ENCODE measurements around the gene HAND2. TPM values are rescaled to one million over a fixed set of nuclear protein-coding genes. Genes with fewer than 3 reads are reported as not detected.
A peak's percentile ranks its signal among the peaks of the same experiment; 100 is the strongest.

The HAND2 gene
- total RNA-seq, 4 donors from 2014 or later = 0.25 to 11.0 (median 4.1) TPM

DNA sequence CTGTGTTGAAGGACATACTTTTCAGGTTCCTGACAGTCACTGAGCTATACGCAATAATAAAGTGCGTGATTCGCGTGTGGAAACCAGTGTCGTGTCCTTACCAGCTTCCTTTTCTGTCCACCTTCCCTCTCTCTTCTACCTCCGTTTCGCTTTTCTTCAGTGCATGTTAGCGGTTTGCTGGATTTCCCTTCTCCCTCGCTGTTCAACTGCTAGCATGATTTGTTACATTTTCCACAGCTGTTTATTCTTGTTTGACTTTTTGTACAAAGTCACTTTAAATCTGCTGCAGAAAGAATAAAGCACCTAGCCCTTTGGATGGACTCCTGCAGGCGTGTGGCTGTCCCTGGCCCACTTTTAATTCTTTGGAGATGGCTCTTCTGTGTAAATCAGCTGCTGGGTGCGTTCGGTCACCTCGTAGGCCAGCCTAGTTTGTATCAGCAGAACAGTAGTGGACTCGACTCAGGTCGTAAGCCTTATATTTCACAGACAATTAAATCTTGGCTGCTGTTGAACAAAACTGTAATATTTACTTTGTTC, 8.9 kb upstream of the HAND2 start:
- no peak for TF ChIP-seq POLR2A (IDR thresholded peaks at IDR 0.05)
- TF ChIP-seq, protein P1, sequence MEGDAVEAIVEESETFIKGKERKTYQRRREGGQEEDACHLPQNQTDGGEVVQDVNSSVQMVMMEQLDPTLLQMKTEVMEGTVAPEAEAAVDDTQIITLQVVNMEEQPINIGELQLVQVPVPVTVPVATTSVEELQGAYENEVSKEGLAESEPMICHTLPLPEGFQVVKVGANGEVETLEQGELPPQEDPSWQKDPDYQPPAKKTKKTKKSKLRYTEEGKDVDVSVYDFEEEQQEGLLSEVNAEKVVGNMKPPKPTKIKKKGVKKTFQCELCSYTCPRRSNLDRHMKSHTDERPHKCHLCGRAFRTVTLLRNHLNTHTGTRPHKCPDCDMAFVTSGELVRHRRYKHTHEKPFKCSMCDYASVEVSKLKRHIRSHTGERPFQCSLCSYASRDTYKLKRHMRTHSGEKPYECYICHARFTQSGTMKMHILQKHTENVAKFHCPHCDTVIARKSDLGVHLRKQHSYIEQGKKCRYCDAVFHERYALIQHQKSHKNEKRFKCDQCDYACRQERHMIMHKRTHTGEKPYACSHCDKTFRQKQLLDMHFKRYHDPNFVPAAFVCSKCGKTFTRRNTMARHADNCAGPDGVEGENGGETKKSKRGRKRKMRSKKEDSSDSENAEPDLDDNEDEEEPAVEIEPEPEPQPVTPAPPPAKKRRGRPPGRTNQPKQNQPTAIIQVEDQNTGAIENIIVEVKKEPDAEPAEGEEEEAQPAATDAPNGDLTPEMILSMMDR (IDR thresholded peaks at IDR 0.05) = no peak
- intact Hi-C loops (cut with DNase I; ENCODE audit: low total_unique reads) = no loop called here
- DNase-seq (ENCODE audit: low spot score in 2 of 2) = no peak
- peak overlapping the region; percentile 15 for H3K4me3 ChIP-seq (ENCODE audit: low read depth, poor library complexity, severe bottlenecking)
- 11 to 13% methylated on average over 15 of the region's 15 CpGs for WGBS, 2 donors

DNA sequence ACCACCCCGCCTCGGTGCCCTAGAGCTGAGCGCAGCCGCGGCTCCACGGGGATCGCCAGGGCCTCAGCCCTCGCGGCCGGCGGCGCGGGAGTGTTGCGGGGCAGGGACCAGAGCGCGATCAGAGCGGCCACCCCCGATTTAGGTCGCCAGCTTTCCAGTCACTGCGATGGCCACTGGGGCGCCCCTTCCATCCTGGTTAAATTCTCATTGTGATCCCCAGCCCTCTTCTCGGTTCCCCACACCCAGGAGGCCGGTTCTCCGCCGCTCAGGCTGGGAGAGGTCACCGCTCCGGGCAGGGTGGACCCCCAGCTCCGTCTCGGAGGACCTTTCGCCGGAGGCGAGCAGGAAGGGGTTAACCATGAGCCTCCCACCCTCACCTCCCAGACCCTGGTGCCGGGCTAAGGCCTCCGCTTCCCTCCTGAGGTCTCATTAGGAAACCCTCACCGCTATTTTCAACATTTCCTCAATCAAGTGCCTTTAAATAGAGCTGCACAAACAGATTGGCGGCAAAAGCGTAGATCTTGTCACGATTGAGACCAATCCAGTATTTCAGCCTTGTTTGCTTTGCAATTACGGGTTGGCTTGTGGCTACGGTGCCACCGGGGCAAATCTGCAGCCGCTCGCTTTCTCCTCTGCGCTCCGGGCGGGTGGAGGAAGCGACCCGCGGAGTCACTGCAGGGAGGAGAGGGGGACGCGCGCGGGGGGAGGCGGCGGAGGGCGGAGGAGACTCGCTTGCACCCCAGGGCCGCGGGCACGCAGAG, 8.3 kb upstream of the HAND2 start:
- no peak for DNase-seq (ENCODE audit: low spot score in 2 of 2)
- intact Hi-C loops (cut with DNase I; ENCODE audit: low total_unique reads) = no loop called here
- peak overlapping the region; percentile 15 for H3K4me3 ChIP-seq (ENCODE audit: low read depth, poor library complexity, severe bottlenecking)
- 5 to 9% methylated on average over 51 to 58 of the region's 60 CpGs for WGBS, 2 donors
- no peak for TF ChIP-seq POLR2A (IDR thresholded peaks at IDR 0.05)
- TF ChIP-seq, protein P1 (IDR thresholded peaks at IDR 0.05) = no peak

DNA sequence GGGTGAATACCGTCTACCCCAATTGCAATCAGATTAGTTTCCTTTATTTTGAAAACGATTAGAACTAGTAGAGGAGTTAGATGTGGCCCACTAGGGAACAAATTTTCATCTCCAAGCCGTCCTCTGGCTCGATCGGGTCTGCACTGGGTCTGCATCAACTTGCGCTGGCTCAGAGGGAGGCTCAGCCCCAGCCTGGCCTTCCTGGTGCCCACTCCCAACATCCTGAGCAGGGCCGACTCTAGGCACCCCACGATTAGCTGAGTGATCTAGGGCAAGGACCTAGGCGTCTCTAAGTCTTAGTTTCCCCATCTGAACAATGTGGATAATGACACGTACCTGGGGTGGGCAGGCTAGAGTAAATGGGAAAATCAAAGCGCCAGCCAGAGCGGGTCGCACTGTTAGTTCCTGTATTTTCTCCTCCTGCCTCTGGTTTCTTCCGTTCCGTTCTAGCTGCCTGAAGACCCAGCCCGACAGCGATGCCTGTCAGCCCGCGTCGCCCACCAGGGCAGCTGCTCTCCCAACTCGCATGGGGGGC, 7.7 kb upstream of the HAND2 start:
- peak overlapping the region; percentile 15 for H3K4me3 ChIP-seq (ENCODE audit: low read depth, poor library complexity, severe bottlenecking)
- intact Hi-C loops (cut with DNase I; ENCODE audit: low total_unique reads) = no loop called here

GRCh38 chr4:173536808-173537429, 6.9 kb upstream of the HAND2 start:
- no peak overlapping the region for H3K4me3 ChIP-seq (ENCODE audit: low read depth, poor library complexity, severe bottlenecking)
- TF ChIP-seq POLR2A (IDR thresholded peaks at IDR 0.05) = no peak
- TF ChIP-seq, protein P1 (IDR thresholded peaks at IDR 0.05) = no peak
- WGBS, 2 donors = 38 to 60% methylated on average over 12 of the region's 12 CpGs
- no peak for DNase-seq (ENCODE audit: low spot score in 2 of 2)
- intact Hi-C loops (cut with DNase I; ENCODE audit: low total_unique reads) = no loop called here

More for the DNA sequence above, 7.7 kb upstream of the HAND2 start:
- no peak for DNase-seq (ENCODE audit: low spot score in 2 of 2)
- no peak for TF ChIP-seq POLR2A (IDR thresholded peaks at IDR 0.05)
- TF ChIP-seq, protein P1 (IDR thresholded peaks at IDR 0.05) = no peak
- WGBS, 2 donors = 24 to 29% methylated on average over 21 of the region's 21 CpGs

DNA sequence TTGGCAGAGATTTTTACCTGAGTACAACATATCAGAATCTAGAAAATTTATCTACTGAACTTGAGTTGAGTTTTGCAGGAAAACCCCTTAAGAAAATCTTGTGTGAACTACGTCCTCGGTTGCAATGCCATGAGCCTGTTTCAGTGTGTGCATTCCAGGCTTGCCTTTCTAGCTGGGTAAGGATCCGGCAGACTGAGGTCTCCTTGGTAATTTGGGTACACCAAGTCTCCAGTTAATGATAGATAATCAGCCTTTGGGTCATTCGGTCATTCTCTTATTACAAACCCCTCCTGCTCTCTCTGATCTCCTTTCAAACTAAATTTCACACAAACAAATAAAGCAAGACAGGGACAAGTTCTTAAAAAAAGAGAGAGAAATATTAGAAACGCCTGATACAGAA, 5.9 kb upstream of the HAND2 start:
- intact Hi-C loops (cut with DNase I; ENCODE audit: low total_unique reads) = no loop called here
- WGBS, 2 donors = 51 to 54% methylated on average over 5 of the region's 5 CpGs
- TF ChIP-seq, protein P1 (IDR thresholded peaks at IDR 0.05) = no peak
- TF ChIP-seq POLR2A (IDR thresholded peaks at IDR 0.05) = no peak
- no peak for DNase-seq (ENCODE audit: low spot score in 2 of 2)
- H3K4me3 ChIP-seq (ENCODE audit: low read depth, poor library complexity, severe bottlenecking) = no peak overlapping the region

Data from lower leg skin (tissue), 4 donors.